ENCODE results near the gene UBAP2.

- TF ChIP-seq CTCF (conservative IDR thresholded peaks at IDR 0.05; ENCODE audit: low read depth, low read length) (no peak), EZH2 (IDR thresholded peaks at IDR 0.05; ENCODE audit: borderline replicate concordance, low read depth, low read length, poor library complexity, severe bottlenecking) (no peak)
Observed at GRCh38 chr9:33885948-33886347, 162.7 kb downstream of the UBAP2 start.
